ENCODE measurements around the gene DGKG. TPM values are rescaled to one million over a fixed set of nuclear protein-coding genes. Genes with fewer than 3 reads are reported as not detected.

DGKG gene
- total RNA-seq, 4 donors from 2014 or later = 0.70 to 13.2 (median 5.9) TPM

DNA sequence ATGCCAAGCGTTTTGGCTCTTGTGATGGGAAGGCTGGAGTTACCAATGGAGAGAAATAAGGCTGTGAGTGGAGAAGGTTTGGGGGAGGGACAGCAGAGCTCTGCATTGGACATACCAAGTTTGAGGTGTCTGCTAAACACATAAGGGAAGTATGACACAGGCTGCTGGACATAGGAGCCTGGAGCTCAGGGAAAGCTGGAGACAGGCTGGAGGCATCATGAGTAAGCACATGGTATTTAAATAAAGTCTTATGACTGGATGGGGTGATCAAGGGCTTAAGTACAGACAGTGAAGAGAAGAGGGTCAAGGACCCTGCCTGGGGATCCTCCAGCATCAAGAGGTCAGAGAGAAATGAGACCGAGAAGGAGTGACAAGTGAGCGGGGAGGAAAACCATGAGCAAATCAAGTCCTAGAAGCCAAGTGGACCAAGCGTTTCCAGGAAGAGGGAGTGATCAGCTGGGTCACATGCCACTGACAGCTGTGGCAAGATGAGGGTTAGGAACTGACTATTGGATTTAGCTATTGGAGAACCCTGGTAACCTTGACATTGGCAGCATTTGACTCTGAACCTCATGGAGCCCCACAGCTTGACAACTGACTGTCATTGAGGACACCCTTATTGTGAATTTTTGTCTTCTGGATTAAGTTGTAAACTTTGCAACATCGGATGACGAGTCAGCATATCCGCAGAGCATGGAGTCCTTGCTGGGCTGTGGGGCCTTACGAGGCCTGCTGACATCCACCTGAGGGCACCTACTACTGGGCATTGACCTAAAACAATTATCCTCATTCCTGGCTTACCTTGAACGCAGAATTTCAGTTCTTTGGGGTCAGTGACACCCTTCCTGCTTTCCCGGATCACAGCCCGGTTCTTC, 174.4 kb downstream of the DGKG start:
- no peak for TF ChIP-seq POLR2A (IDR thresholded peaks at IDR 0.05)
- TF ChIP-seq, protein P1, sequence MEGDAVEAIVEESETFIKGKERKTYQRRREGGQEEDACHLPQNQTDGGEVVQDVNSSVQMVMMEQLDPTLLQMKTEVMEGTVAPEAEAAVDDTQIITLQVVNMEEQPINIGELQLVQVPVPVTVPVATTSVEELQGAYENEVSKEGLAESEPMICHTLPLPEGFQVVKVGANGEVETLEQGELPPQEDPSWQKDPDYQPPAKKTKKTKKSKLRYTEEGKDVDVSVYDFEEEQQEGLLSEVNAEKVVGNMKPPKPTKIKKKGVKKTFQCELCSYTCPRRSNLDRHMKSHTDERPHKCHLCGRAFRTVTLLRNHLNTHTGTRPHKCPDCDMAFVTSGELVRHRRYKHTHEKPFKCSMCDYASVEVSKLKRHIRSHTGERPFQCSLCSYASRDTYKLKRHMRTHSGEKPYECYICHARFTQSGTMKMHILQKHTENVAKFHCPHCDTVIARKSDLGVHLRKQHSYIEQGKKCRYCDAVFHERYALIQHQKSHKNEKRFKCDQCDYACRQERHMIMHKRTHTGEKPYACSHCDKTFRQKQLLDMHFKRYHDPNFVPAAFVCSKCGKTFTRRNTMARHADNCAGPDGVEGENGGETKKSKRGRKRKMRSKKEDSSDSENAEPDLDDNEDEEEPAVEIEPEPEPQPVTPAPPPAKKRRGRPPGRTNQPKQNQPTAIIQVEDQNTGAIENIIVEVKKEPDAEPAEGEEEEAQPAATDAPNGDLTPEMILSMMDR (IDR thresholded peaks at IDR 0.05) = no peak
- H3K27me3 ChIP-seq = no peaks in the 10 kb centered on the region
- no peaks in the 10 kb centered on the region for H3K36me3 ChIP-seq
- H3K27ac ChIP-seq = no peak overlapping the region
- no peaks in the 10 kb centered on the region for H3K9me3 ChIP-seq
- DNase-seq = no peak
- H3K4me1 ChIP-seq = no peaks in the 10 kb centered on the region
- no peak overlapping the region for H3K4me3 ChIP-seq

DNA sequence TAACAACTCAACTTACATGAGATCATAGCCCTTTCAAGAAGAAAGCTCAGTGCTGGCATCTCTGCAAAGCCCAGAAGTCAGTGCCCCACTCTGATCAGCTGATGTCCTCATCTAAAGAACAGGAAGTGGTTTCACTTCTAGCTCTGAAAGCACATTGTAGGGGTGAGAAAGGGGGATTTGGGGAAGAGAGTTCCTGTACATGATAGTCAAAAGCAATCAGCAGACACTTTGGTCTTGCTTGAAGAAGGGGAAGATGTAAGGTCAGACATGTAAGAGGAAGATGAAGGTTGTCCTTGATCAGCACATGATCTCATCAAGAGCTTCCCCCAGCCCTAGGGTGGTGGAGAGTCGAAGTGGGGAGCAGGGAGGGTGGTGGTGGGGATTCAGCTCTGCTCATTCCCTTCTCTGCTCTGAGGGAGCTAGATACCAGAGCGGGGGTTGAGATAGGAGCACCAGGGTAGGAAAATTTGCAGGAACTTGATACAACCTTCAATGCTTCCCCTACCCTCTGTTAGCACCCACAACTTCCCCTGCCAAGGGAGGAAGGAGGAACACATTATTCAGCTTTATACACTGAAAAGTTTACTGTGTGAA, 176.7 kb downstream of the DGKG start:
- DNase-seq = peak in 1 of 3 donors; percentile 37
- Histone ChIP-seq H3K36me3 (no peaks in the 10 kb centered on the region), H3K27ac (peak overlapping the region in 2 of 4 donors; percentile 39 to 43), H3K4me3 (no peak overlapping the region), H3K9me3 (no peaks in the 10 kb centered on the region), H3K27me3 (no peaks in the 10 kb centered on the region), H3K4me1 (no peaks in the 10 kb centered on the region)
- TF ChIP-seq POLR2A (IDR thresholded peaks at IDR 0.05) = no peak
- TF ChIP-seq, protein P1 (IDR thresholded peaks at IDR 0.05) = no peak

DNA sequence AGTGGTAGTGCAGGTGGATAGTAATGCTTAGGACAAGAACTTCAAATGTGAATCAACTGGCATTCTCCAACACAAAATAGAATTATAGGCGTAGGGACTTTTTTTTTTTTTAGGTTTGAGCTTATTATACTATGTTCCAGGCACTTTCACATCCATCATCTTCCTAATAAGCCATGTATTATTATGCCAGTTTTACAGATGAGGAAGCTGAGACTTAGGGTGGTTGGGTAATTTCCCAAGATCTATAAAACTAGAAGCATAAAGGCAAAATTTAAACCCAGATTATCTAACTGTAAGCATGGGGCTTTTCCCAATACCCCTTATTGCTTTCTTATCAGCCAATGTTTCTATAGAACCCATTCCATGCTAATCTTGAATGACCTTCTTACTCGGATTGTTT, 178.0 kb downstream of the DGKG start:
- no peaks in the 10 kb centered on the region for H3K4me1 ChIP-seq
- no peak overlapping the region for H3K27ac ChIP-seq
- H3K9me3 ChIP-seq = no peaks in the 10 kb centered on the region
- no peak for DNase-seq
- H3K27me3 ChIP-seq = no peaks in the 10 kb centered on the region
- H3K4me3 ChIP-seq = no peak overlapping the region
- TF ChIP-seq, protein P1 (IDR thresholded peaks at IDR 0.05) = no peak
- no peak for TF ChIP-seq POLR2A (IDR thresholded peaks at IDR 0.05)
- H3K36me3 ChIP-seq = no peaks in the 10 kb centered on the region

DNA sequence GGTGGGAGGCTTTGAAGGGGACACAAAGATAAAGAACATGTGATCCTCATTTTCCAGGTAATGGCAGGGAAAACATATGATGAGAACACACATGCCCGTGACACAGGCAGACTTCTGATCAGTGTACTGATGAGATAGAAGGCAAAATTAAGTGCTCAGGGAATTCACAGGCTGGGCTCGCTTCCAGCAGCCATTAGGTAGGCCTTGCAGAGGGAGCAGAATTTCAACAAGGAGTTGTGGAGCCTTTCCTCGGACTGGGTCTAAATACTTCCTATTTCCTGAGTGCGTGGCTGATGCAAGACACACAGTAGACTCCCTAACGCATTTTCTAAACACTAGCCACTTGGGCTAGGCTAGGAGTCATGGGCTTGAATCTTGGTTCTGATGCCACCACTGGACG, 179.2 kb downstream of the DGKG start:
- Histone ChIP-seq H3K4me1 (no peaks in the 10 kb centered on the region), H3K9me3 (no peaks in the 10 kb centered on the region), H3K27ac (no peak overlapping the region), H3K4me3 (no peak overlapping the region), H3K27me3 (no peaks in the 10 kb centered on the region), H3K36me3 (no peaks in the 10 kb centered on the region)
- no peak for DNase-seq
- TF ChIP-seq POLR2A (IDR thresholded peaks at IDR 0.05) = no peak
- TF ChIP-seq, protein P1 (IDR thresholded peaks at IDR 0.05) = no peak

DNA sequence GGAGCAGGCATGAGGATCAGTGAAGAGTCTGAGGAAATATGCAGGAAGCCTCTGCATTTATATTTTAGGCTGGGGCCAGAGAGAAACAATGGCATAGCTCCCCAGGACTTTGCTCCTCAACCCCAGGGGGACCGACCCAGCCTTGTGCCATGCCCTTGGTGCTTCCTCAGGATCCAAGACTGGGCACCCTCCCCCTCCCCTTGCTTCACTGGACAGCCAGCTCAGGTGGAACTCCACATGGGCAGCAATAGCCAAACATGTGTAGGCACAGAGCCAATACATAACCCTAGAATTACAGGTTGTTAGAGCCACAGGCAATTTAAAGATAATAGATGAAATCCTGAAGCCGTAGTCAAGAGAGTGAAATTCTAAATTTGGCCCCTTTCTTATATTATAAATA, 180.1 kb downstream of the DGKG start:
- Histone ChIP-seq H3K27me3 (no peaks in the 10 kb centered on the region), H3K4me3 (no peak overlapping the region), H3K9me3 (no peaks in the 10 kb centered on the region), H3K36me3 (no peaks in the 10 kb centered on the region), H3K27ac (no peak overlapping the region), H3K4me1 (no peaks in the 10 kb centered on the region)
- no peak for TF ChIP-seq POLR2A (IDR thresholded peaks at IDR 0.05)
- TF ChIP-seq, protein P1 (IDR thresholded peaks at IDR 0.05) = no peak
- no peak for DNase-seq

All from Peyer's patch (tissue), 4 donors.